ENCODE measurements around the gene TAF1L.

Gene TAF1L

DNA sequence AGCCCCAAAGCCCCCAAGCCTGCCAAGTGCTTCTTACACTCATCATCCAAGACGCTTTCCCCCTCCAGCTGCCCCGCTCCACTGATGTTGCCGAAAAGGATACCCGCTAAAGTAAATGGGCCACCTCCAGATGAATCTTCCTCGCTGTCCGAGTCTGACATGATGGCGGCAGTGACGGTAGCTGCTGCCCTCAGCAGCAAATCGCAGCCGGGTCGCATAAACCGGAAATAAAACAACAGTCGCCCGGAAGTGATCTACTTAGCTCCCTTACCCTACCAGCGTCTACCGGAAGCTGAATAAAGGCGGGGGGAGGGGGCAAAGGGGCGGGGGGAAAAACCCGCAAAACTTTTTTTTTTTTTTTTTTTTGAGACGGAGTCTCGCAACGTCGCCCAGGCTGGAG, at the start of gene TAF1L:
TSS of gene TAF1L (minus strand) at position 308 of the 400 bp plus-strand sequence. CDS start at position 218, 90 bp downstream.
- in situ Hi-C loops (cut with MboI; ENCODE audit: low sequenced_read_pairs, unreplicated experiment), result no loop called here

GRCh38 chr9:32681751-32682150, 46.3 kb upstream of the TAF1L start:
- in situ Hi-C loops (cut with MboI; ENCODE audit: low sequenced_read_pairs, unreplicated experiment), result no loop called here
- TF ChIP-seq CTCF (IDR thresholded peaks at IDR 0.05; ENCODE audit: borderline replicate concordance, control extremely low read depth, extremely low read depth, insufficient read depth, missing control alignments), result no peak

More for the DNA sequence above, at the start of gene TAF1L:
- TF ChIP-seq CTCF (IDR thresholded peaks at IDR 0.05; ENCODE audit: borderline replicate concordance, control extremely low read depth, extremely low read depth, insufficient read depth, missing control alignments), result no peak
- DNase-seq (ENCODE audit: low spot score), result no peak

GRCh38 chr9:32677931-32678330, 42.5 kb upstream of the TAF1L start:
- no peak for DNase-seq (ENCODE audit: low spot score)
- in situ Hi-C loops (cut with MboI; ENCODE audit: low sequenced_read_pairs, unreplicated experiment), result no loop called here
- no peak for TF ChIP-seq CTCF (IDR thresholded peaks at IDR 0.05; ENCODE audit: borderline replicate concordance, control extremely low read depth, extremely low read depth, insufficient read depth, missing control alignments)

More at GRCh38 chr9:32681751-32682150, 46.3 kb upstream of the TAF1L start:
- no peak for DNase-seq (ENCODE audit: low spot score)

DNA sequence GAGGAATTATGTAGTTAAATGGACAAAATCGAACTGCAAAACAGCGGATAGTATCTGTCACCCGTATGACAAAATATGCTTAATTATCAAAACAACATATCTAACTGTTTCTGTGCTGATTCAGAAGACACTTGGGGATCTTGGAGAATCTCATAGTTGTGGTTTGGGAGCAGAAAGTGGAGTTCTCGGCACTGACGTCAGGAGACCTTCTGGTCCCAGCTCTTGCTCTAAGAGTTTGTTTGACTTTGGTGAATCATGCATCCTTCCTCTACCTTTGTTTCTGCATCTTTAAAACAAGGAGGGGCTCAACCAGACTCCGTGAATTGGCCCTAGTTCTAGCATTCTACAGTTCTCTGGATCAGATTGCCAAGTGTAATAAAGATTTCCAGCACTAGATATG, 37.0 kb upstream of the TAF1L start:
- TF ChIP-seq CTCF (IDR thresholded peaks at IDR 0.05; ENCODE audit: borderline replicate concordance, control extremely low read depth, extremely low read depth, insufficient read depth, missing control alignments), result no peak
- in situ Hi-C loops (cut with MboI; ENCODE audit: low sequenced_read_pairs, unreplicated experiment), result no loop called here

DNA sequence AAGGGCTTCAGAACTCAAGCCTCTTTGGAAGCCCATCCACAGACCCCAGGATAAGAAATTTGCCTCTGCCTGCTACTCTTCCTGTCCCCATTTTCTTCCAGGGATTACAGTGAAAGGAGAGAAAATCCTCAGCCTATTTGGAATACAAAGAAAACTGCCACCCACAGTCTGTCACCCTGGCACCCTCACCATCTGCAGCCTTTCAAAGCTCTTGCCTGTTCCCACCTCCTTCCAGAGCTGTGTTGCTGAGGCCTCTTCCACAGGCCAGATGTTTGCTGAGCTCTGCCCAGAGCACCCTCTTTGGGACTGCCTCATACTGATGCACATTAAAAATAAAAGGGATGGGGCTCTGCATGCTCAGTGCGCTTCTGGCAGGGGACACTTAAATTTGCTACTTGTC, 35.9 kb upstream of the TAF1L start:
- DNase-seq (ENCODE audit: low spot score), result no peak
- in situ Hi-C loops (cut with MboI; ENCODE audit: low sequenced_read_pairs, unreplicated experiment), result no loop called here
- no peak for TF ChIP-seq CTCF (IDR thresholded peaks at IDR 0.05; ENCODE audit: borderline replicate concordance, control extremely low read depth, extremely low read depth, insufficient read depth, missing control alignments)

More for the DNA sequence above, 37.0 kb upstream of the TAF1L start:
- no peak for DNase-seq (ENCODE audit: low spot score)

GRCh38 chr9:32665101-32665500, 29.6 kb upstream of the TAF1L start:
- in situ Hi-C loops (cut with MboI; ENCODE audit: low sequenced_read_pairs, unreplicated experiment), result no loop called here
- no peak for TF ChIP-seq CTCF (IDR thresholded peaks at IDR 0.05; ENCODE audit: borderline replicate concordance, control extremely low read depth, extremely low read depth, insufficient read depth, missing control alignments)
- no peak for DNase-seq (ENCODE audit: low spot score)

GRCh38 chr9:32663741-32664140, 28.3 kb upstream of the TAF1L start:
- in situ Hi-C loops (cut with MboI; ENCODE audit: low sequenced_read_pairs, unreplicated experiment), result no loop called here

More at GRCh38 chr9:32663741-32664140, 28.3 kb upstream of the TAF1L start:
- TF ChIP-seq CTCF (IDR thresholded peaks at IDR 0.05; ENCODE audit: borderline replicate concordance, control extremely low read depth, extremely low read depth, insufficient read depth, missing control alignments), result no peak
- no peak for DNase-seq (ENCODE audit: low spot score)
